ENCODE results near the gene CAMTA1.

DNA sequence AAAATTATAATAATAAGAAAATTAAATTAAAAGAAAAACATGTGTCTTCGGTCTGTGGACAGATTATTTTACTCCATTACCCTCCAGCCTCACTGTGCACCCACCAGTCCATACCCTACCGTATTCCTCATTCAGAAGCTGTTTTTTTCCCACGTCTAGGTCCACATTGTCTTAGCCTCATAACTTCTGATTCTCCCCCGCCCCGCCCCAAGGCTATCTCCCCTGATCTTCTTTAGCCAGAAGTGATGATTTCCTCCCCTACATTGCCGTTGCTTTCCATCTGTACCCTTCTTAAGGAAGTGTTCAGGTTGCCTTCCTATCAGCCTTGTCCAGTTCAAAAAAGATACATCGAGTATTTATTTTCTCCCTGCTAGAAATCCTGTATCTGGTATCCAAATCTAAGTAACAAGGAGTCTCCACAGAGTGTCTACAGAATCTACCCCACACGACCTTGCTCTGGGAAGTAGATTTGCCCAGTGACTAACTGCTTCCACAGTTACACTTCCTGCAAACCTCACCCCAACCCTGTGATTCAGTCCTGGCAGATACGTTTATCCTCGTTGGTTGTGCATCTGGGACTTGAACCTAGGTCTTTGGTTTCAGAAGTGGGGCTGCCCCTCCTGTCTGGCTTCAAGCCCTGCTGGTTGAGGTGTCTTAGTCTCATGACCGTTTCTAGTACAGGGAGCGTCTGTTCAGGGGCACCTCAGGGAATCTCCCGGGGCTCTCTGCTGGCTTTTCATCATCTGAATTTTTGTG lies 470.2 kb downstream of the CAMTA1 start:
- TF ChIP-seq, protein P1, sequence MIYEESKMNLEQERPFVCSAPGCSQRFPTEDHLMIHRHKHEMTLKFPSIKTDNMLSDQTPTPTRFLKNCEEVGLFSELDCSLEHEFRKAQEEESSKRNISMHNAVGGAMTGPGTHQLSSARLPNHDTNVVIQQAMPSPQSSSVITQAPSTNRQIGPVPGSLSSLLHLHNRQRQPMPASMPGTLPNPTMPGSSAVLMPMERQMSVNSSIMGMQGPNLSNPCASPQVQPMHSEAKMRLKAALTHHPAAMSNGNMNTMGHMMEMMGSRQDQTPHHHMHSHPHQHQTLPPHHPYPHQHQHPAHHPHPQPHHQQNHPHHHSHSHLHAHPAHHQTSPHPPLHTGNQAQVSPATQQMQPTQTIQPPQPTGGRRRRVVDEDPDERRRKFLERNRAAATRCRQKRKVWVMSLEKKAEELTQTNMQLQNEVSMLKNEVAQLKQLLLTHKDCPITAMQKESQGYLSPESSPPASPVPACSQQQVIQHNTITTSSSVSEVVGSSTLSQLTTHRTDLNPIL (CRISPR knock-in tag; IDR thresholded peaks at IDR 0.05; ENCODE audit: low read depth) = no peak
- TF ChIP-seq GLIS3 (CRISPR knock-in tag; IDR thresholded peaks at IDR 0.05) (no peak), ARNTL (CRISPR knock-in tag; IDR thresholded peaks at IDR 0.05; ENCODE audit: borderline replicate concordance, low read depth) (no peak), ZFP3 (CRISPR knock-in tag; IDR thresholded peaks at IDR 0.05) (no peak), ZNF565 (CRISPR knock-in tag; conservative IDR thresholded peaks at IDR 0.05; ENCODE audit: low read depth) (no peak), ZFP30 (CRISPR knock-in tag; IDR thresholded peaks at IDR 0.05) (no peak), TOX (CRISPR knock-in tag; IDR thresholded peaks at IDR 0.05; ENCODE audit: borderline replicate concordance) (no peak), ESRRG (CRISPR knock-in tag; IDR thresholded peaks at IDR 0.05) (no peak), PPARA (CRISPR knock-in tag; IDR thresholded peaks at IDR 0.05; ENCODE audit: borderline replicate concordance) (no peak), BACH2 (CRISPR knock-in tag; IDR thresholded peaks at IDR 0.05; ENCODE audit: borderline replicate concordance) (no peak)
- TF ChIP-seq, protein P2, sequence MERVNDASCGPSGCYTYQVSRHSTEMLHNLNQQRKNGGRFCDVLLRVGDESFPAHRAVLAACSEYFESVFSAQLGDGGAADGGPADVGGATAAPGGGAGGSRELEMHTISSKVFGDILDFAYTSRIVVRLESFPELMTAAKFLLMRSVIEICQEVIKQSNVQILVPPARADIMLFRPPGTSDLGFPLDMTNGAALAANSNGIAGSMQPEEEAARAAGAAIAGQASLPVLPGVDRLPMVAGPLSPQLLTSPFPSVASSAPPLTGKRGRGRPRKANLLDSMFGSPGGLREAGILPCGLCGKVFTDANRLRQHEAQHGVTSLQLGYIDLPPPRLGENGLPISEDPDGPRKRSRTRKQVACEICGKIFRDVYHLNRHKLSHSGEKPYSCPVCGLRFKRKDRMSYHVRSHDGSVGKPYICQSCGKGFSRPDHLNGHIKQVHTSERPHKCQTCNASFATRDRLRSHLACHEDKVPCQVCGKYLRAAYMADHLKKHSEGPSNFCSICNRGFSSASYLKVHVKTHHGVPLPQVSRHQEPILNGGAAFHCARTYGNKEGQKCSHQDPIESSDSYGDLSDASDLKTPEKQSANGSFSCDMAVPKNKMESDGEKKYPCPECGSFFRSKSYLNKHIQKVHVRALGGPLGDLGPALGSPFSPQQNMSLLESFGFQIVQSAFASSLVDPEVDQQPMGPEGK (CRISPR knock-in tag; IDR thresholded peaks at IDR 0.05; ENCODE audit: borderline replicate concordance) = no peak
- TF ChIP-seq, protein P3, sequence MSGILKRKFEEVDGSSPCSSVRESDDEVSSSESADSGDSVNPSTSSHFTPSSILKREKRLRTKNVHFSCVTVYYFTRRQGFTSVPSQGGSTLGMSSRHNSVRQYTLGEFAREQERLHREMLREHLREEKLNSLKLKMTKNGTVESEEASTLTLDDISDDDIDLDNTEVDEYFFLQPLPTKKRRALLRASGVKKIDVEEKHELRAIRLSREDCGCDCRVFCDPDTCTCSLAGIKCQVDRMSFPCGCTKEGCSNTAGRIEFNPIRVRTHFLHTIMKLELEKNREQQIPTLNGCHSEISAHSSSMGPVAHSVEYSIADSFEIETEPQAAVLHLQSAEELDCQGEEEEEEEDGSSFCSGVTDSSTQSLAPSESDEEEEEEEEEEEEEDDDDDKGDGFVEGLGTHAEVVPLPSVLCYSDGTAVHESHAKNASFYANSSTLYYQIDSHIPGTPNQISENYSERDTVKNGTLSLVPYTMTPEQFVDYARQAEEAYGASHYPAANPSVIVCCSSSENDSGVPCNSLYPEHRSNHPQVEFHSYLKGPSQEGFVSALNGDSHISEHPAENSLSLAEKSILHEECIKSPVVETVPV (CRISPR knock-in tag; IDR thresholded peaks at IDR 0.05) = no peak
